Embryonic facial prominence (tissue), 1 donor: ENCODE data around the gene NPC2.

Source experiments
- DNase-seq: peaks from one replicate; pipeline ENCODE4 v3.0.0-alpha.2; 2016; ENCODE audit errors: extremely low spot score

The NPC2 gene

GRCh38 chr14:74519316-74520074, 26.4 kb upstream of the NPC2 start:
- no peak for DNase-seq

GRCh38 chr14:74518221-74518620, 25.1 kb upstream of the NPC2 start:
- no peak for DNase-seq

GRCh38 chr14:74517731-74518130, 24.6 kb upstream of the NPC2 start:
- no peak for DNase-seq

GRCh38 chr14:74516451-74517160, 23.5 kb upstream of the NPC2 start:
- no peak for DNase-seq

- DNase-seq, result no peak
These were observed 22.8 kb upstream of the NPC2 start for GRCh38 chr14:74515891-74516412.

- DNase-seq, result no peak
These were observed 21.4 kb upstream of the NPC2 start for GRCh38 chr14:74514471-74514941.

- no peak for DNase-seq
These were observed 19.1 kb upstream of the NPC2 start for GRCh38 chr14:74511966-74512830.

GRCh38 chr14:74510959-74511409, 17.9 kb upstream of the NPC2 start:
- DNase-seq, result no peak

GRCh38 chr14:74510223-74510931, 17.3 kb upstream of the NPC2 start:
- DNase-seq, result no peak

- DNase-seq, result no peak
These were observed 16.6 kb upstream of the NPC2 start for GRCh38 chr14:74509587-74510222.

- no peak for DNase-seq
These were observed 15.8 kb upstream of the NPC2 start for GRCh38 chr14:74508844-74509428.

GRCh38 chr14:74508292-74508731, 15.2 kb upstream of the NPC2 start:
- no peak for DNase-seq

GRCh38 chr14:74507840-74508239, 14.7 kb upstream of the NPC2 start:
- no peak for DNase-seq

- no peak for DNase-seq
These were observed 14.0 kb upstream of the NPC2 start for GRCh38 chr14:74507085-74507484.

GRCh38 chr14:74506411-74506851, 13.3 kb upstream of the NPC2 start:
- no peak for DNase-seq

- no peak for DNase-seq
These were observed 12.7 kb upstream of the NPC2 start for GRCh38 chr14:74505831-74506230.

- DNase-seq, result no peak
These were observed 12.0 kb upstream of the NPC2 start for GRCh38 chr14:74504874-74505720.

- DNase-seq, result no peak
These were observed 11.3 kb upstream of the NPC2 start for GRCh38 chr14:74504412-74504811.

GRCh38 chr14:74503938-74504335, 10.8 kb upstream of the NPC2 start:
- DNase-seq, result no peak
